Astrocyte (in vitro differentiated cells and primary cell): ENCODE results near the gene CHST11.

ENCODE experiments used
- CTCF ChIP-seq: IDR thresholded peaks from 2 replicates; pipeline ENCODE4 v1.5.1; 2011; ENCODE audit warnings: low read depth, mild to moderate bottlenecking, inconsistent platforms, low read length, moderate library complexity; ENCODE audit not compliant: insufficient read depth
- EZH2 ChIP-seq: IDR thresholded peaks from 2 replicates; pipeline ENCODE4 v1.6.1; 2012; ENCODE audit warnings: mild to moderate bottlenecking, low read length, inconsistent platforms; ENCODE audit not compliant: insufficient read depth

- TF ChIP-seq EZH2 (no peak), CTCF (no peak)
Observed at GRCh38 chr12:104651811-104652210, 195.1 kb downstream of the CHST11 start.
